MCF 10A (cell line): Measurements from ENCODE around the gene TUB. TPM values are rescaled to one million over a fixed set of nuclear protein-coding genes. Genes with fewer than 3 reads are reported as not detected.

Source experiments
- BruUV-seq: library from RNA; stranded (reverse); fragments of 400-500 nt; replicated peaks from 2 replicates; lab custom pipeline; 2021; lab: Mats Ljungman, UMichigan
- CTCF ChIA-PET: fragments of 300-600 bp; sonication (Branson Sonifier 250); formaldehyde crosslinking; extraction: SDS; loops from one replicate; lab custom pipeline; 2021; ENCODE audit warnings: antibody characterized with exemption, inconsistent platforms; lab: Yijun Ruan, JAX
- POLR2A ChIA-PET: fragments of 300-600, 350-650 bp; sonication (Branson Sonifier 250); formaldehyde crosslinking; extraction: SDS; loops from one replicate; lab custom pipeline; 2020; ENCODE audit warnings: antibody characterized with exemption, inconsistent platforms; lab: Yijun Ruan, JAX
- DNase-seq: peaks from one replicate; pipeline ENCODE4 v3.0.0-alpha.2; 2018; ENCODE audit not compliant: unreplicated experiment
- H3K27ac Mint-ChIP-seq: one replicate; pipeline ENCODE4 v1.8.0; 2022; ENCODE audit warnings: mild to moderate bottlenecking, low read depth, mixed read lengths; ENCODE audit not compliant: unreplicated experiment
- H3K27me3 Mint-ChIP-seq: one replicate; pipeline ENCODE4 v1.8.0; 2022; ENCODE audit warnings: mixed read lengths; ENCODE audit not compliant: insufficient read depth, unreplicated experiment
- H3K36me3 Mint-ChIP-seq: one replicate; pipeline ENCODE4 v1.8.0; 2022; ENCODE audit warnings: mild to moderate bottlenecking, moderate library complexity, mixed read lengths; ENCODE audit not compliant: insufficient read depth, unreplicated experiment
- H3K4me1 Mint-ChIP-seq: one replicate; pipeline ENCODE4 v1.8.0; 2022; ENCODE audit warnings: mixed read lengths; ENCODE audit not compliant: insufficient read depth, unreplicated experiment
- H3K4me3 Mint-ChIP-seq: one replicate; pipeline ENCODE4 v1.8.0; 2022; ENCODE audit warnings: mild to moderate bottlenecking, moderate library complexity, mixed read lengths; ENCODE audit not compliant: unreplicated experiment
- H3K9me3 Mint-ChIP-seq: one replicate; pipeline ENCODE4 v1.8.0; 2022; ENCODE audit warnings: mixed read lengths; ENCODE audit not compliant: unreplicated experiment
- intact Hi-C: fragments of 100-400 bp; cut with micrococcal nuclease; formaldehyde crosslinking; loops from 2 replicates; pipeline ENCODE4 v1.14.1; 2022
- total RNA-seq: library from RNA; stranded (reverse); gene quantifications from 2 replicates; pipeline ENCODE4 v1.2.3, GENCODE V29; 2022
- TF ChIP-seq, protein P1 (sequence below): fragments of 200-600 bp; IDR thresholded peaks from one replicate; pipeline ENCODE4 v1.8.0; 2022; ENCODE audit warnings: antibody characterized with exemption, mild to moderate bottlenecking; ENCODE audit not compliant: unreplicated experiment

TUB gene
- total RNA-seq, 1 experiment from 2014 or later, result 1.4 TPM

DNA sequence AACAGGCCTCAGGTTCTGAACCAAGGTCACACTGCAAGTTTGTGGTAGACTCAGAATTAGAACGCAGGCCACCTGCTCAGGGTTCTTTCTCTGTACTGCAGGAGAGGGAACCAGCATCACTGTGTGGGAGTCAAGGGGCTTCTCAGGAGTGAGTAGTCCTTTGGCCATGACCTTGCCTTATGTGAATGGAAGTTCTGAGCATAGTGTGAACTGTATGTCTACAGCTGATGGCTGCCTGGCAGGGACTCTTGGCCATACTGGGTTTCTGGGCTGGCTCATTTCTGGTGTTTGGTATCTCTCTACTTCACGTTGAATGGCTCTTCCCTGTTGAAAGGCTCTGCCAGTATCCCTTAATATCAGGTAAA lies 40.1 kb upstream of the TUB start:
- intact Hi-C loops, result no loop called here
- BruUV-seq, result no TSS peak
- no peaks in the 10 kb centered on the region for H3K4me1 Mint-ChIP-seq
- TF ChIP-seq, protein P1, sequence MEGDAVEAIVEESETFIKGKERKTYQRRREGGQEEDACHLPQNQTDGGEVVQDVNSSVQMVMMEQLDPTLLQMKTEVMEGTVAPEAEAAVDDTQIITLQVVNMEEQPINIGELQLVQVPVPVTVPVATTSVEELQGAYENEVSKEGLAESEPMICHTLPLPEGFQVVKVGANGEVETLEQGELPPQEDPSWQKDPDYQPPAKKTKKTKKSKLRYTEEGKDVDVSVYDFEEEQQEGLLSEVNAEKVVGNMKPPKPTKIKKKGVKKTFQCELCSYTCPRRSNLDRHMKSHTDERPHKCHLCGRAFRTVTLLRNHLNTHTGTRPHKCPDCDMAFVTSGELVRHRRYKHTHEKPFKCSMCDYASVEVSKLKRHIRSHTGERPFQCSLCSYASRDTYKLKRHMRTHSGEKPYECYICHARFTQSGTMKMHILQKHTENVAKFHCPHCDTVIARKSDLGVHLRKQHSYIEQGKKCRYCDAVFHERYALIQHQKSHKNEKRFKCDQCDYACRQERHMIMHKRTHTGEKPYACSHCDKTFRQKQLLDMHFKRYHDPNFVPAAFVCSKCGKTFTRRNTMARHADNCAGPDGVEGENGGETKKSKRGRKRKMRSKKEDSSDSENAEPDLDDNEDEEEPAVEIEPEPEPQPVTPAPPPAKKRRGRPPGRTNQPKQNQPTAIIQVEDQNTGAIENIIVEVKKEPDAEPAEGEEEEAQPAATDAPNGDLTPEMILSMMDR, result no peak
- no peak overlapping the region for H3K4me3 Mint-ChIP-seq
- no peak overlapping the region for H3K27ac Mint-ChIP-seq
- POLR2A ChIA-PET, result no interaction called here
- no peaks in the 10 kb centered on the region for H3K9me3 Mint-ChIP-seq
- peaks cover 53% of the 10 kb centered on the region for H3K27me3 Mint-ChIP-seq
- CTCF ChIA-PET, result interaction anchor here (0.8 to 19.9 kb wide), 3 partner anchors 8 to 148 kb away, joined by 4 to 786 read pairs (median 5); no protein-coding TSS in a partner anchor
- DNase-seq, result no peak
- peaks cover 6% of the 10 kb centered on the region for H3K36me3 Mint-ChIP-seq

DNA sequence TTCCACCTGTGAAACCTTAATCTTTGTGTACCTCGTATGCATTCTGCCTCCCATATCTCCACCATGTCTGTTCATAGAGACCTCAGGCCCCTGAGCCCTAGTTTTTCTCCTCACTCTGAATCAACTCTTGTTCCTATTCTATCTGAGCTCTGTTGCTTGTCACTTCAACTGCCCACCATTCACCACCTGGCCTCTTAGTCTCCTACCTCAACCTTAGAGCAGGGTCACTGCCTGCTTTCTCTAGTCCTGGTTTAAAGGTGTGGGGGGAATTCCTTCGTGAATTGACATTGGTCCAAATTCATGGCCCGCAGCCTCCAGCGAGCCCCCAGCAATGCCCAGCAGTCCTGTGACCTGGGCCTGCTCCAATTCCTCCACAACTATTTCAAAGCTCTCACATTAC lies 39.4 kb upstream of the TUB start:
- Mint-ChIP-seq H3K27ac (no peak overlapping the region), H3K36me3 (peaks cover 6% of the 10 kb centered on the region), H3K4me1 (no peaks in the 10 kb centered on the region), H3K9me3 (no peaks in the 10 kb centered on the region), H3K4me3 (no peak overlapping the region), H3K27me3 (peaks cover 59% of the 10 kb centered on the region)
- DNase-seq, result no peak
- TF ChIP-seq, protein P1, result no peak
- POLR2A ChIA-PET, result no interaction called here
- intact Hi-C loops, result no loop called here
- no TSS peak for BruUV-seq
- CTCF ChIA-PET, result interaction anchor here (0.8 to 19.9 kb wide), 2 partner anchors 8 to 54 kb away, joined by 5 to 786 read pairs; no protein-coding TSS in a partner anchor

DNA sequence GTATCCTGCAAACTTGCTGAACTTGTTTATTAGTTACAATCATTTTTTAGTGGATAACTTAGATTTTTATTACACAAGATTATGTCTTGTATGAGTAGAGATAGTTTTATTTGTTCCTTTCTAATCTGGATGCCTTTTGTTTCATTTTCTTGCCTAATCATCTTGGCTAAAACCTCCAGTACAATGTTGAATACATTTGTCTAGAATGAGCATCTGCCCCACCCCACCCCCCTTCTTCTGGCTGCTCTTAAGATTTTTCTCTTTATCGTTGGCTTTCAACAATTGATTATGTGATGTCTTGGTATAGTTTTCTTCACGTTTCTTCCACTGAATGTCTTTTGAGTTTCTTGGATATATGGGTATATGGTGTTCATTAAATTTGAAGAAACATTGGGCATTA lies 37.3 kb upstream of the TUB start:
- intact Hi-C loops, result no loop called here
- Mint-ChIP-seq H3K27ac (no peak overlapping the region), H3K9me3 (no peaks in the 10 kb centered on the region), H3K4me1 (no peaks in the 10 kb centered on the region), H3K4me3 (no peak overlapping the region), H3K36me3 (no peaks in the 10 kb centered on the region), H3K27me3 (peaks cover 57% of the 10 kb centered on the region)
- DNase-seq, result no peak
- BruUV-seq, result no TSS peak
- ChIA-PET POLR2A (interaction anchor here (0.7 kb wide), 1 partner anchor 25 kb away, joined by 3 read pairs; no protein-coding TSS in a partner anchor), CTCF (interaction anchor here (2.0 to 19.9 kb wide), 3 partner anchors 10 to 52 kb away, joined by 7 to 786 read pairs (median 17); no protein-coding TSS in a partner anchor)
- TF ChIP-seq, protein P1, result no peak

DNA sequence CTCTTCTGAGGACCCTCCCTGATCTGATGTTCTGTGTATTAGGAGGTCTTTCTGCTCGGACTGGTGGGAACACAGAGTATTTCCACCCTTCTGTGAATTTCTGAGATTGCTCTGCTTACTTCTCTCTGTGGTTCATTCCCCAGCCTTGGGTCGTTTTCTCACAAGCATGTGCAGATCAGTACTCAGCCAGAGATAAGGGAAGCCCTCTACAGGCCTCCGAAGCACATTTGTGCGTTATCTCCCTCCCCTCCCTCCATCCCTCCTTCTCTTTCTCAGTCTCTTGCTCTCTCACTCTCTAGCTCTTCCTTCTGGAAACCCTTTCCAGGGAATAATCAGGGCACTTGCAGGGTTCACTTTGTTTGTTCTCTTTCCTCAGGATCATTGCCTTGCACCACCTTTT lies 35.2 kb upstream of the TUB start:
- H3K9me3 Mint-ChIP-seq, result no peaks in the 10 kb centered on the region
- TF ChIP-seq, protein P1, result no peak
- CTCF ChIA-PET, result interaction anchor here (0.6 to 19.9 kb wide), 2 partner anchors 21 to 50 kb away, joined by 5 to 786 read pairs; no protein-coding TSS in a partner anchor
- H3K27me3 Mint-ChIP-seq, result peaks cover 65% of the 10 kb centered on the region
- POLR2A ChIA-PET, result no interaction called here
- intact Hi-C loops, result no loop called here
- DNase-seq, result no peak
- H3K4me1 Mint-ChIP-seq, result no peaks in the 10 kb centered on the region
- H3K4me3 Mint-ChIP-seq, result no peak overlapping the region
- no TSS peak for BruUV-seq
- H3K36me3 Mint-ChIP-seq, result no peaks in the 10 kb centered on the region
- H3K27ac Mint-ChIP-seq, result no peak overlapping the region
